ENCODE data around the gene SSBP3.

DNA sequence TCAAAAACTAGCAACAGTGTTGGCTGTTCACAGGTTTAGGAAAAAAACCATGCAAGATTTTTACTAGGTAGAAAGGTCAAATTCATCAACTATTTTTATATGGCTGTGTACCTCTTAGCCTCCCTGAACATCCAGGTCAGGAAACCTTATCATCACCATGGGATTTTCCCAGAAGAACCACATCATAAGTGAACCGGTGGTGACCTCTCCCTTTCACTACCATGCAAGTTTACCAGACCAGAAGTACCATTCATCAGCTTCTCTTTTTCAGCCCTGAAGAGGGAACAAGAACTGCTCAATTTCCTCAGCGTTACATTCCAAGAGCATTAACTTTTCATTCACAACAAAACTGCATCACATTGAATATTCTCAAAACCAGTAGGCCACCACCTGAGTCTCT lies 5.9 kb downstream of the SSBP3 start:
- no peak for TF ChIP-seq TAF1 (IDR thresholded peaks at IDR 0.05; ENCODE audit: borderline replicate concordance, insufficient read depth, low read length)
- TF ChIP-seq POLR2AphosphoS5 (IDR thresholded peaks at IDR 0.05; ENCODE audit: low read depth, low read length) = no peak
- TF ChIP-seq REST (IDR thresholded peaks at IDR 0.05; ENCODE audit: insufficient read depth in 1 of 2, low read depth in 2 of 2, low read length in 2 of 2) = no peak
- TF ChIP-seq SIN3A (IDR thresholded peaks at IDR 0.05; ENCODE audit: borderline replicate concordance, insufficient read depth, low read length) = no peak
- no peak for TF ChIP-seq FOXP2 (optimal IDR thresholded peaks at IDR 0.05; ENCODE audit: borderline replicate concordance, extremely low read depth, extremely low read length, insufficient read depth)

Data from PFSK-1 (cell line).